ENCODE measurements around the gene CEP41. TPM values are rescaled to one million over a fixed set of nuclear protein-coding genes. Genes with fewer than 3 reads are reported as not detected.
"Not testable (repeated sequence)": the region's sequence is repeated elsewhere in the genome, so short reads cannot be mapped to it uniquely, and the experiment has no call there.

CEP41 gene
- total RNA-seq, 4 donors from 2014 or later, result 1.6 to 6.6 (median 3.0) TPM

DNA sequence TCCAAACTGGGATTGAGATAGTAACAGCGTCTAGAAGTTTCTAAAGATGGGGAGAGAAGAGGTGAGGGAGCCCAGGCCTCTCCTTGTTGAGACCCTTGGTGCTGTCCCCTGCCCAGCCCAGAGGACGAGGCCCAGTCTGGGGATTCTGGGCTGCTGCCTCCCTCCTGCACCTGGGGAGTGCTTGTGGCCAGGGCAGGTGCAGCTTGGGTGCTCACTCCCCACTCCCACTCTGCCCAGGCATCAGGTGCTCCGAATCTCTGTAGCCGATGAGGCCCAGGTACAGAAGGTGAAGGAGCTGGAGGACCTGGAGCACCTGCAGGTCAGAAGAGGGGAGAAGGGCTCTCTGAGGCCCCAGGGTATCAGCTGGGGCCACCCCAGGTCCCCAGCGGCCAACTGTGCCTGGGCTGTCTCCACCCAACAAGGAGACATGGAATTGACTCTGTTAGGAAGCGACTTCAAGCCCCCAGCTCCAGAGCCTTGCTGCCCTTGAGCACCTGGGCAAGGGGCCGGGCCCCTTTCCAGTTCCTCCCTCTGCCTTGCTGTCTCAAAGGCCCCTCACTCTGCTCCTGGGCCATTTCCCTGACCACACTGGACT is 59.9 kb downstream of the CEP41 start:
- no peak for DNase-seq (ENCODE audit: low spot score in 2 of 2)
- no peak overlapping the region for H3K4me3 ChIP-seq (ENCODE audit: low read depth, poor library complexity, severe bottlenecking)
- 95 to 97% methylated on average over 7 of the region's 7 CpGs for WGBS, 2 donors
- TF ChIP-seq POLR2A (IDR thresholded peaks at IDR 0.05), result no peak
- TF ChIP-seq, protein P1, sequence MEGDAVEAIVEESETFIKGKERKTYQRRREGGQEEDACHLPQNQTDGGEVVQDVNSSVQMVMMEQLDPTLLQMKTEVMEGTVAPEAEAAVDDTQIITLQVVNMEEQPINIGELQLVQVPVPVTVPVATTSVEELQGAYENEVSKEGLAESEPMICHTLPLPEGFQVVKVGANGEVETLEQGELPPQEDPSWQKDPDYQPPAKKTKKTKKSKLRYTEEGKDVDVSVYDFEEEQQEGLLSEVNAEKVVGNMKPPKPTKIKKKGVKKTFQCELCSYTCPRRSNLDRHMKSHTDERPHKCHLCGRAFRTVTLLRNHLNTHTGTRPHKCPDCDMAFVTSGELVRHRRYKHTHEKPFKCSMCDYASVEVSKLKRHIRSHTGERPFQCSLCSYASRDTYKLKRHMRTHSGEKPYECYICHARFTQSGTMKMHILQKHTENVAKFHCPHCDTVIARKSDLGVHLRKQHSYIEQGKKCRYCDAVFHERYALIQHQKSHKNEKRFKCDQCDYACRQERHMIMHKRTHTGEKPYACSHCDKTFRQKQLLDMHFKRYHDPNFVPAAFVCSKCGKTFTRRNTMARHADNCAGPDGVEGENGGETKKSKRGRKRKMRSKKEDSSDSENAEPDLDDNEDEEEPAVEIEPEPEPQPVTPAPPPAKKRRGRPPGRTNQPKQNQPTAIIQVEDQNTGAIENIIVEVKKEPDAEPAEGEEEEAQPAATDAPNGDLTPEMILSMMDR (IDR thresholded peaks at IDR 0.05), result no peak
- intact Hi-C loops (cut with DNase I; ENCODE audit: low total_unique reads), result no loop called here

DNA sequence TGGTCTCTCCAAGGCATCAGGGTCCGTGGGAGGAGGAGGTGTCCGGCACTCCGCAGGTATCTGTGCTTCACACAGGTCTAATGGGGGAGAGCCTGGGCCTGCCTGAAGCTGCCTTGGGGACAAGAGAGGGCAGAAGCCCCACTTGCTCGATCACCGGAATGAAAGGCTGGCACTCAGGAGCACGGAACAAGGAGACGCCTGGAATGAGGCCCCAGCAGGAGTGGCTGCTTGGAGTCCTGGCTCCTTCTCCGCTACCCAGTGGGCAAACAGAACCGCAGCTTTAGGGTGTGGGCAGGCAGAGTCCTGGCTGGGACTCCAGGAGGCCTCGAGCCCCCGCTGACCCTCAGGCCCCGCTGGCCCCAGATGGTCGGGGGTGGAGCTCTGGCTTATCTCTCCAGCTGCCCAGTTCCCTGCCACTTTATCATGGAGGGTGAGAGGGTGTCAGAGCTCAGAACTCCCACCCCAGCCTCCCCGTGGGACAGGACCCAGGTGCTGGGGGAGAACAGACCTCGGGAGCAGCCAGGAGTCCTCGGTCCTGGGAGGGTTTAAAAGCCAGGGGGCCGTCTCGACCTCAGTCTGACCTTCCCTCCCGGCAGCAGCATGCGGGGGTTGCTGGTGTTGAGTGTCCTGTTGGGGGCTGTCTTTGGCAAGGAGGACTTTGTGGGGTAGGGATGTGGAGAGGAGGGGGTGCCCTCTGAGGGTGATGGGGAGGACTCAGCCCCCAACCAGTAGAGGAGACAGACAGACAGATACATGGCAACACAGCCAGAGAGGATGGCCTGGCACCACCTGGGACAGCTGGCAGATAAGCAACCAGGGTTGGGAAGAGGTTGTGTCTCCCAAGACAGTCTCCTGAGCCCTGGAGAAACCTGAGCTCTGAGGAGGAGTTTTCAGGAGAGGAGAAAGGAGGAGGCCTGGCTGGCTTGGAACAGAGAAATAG is 60.6 kb downstream of the CEP41 start, which contains the start of gene CPA1:
TSS of gene CPA1 (plus strand) at position 574 of the 940 bp plus-strand sequence. CDS start at position 601, 27 bp downstream.
- DNase-seq (ENCODE audit: low spot score in 2 of 2), result peak in 1 of 2 donors; percentile 83
- WGBS, 2 donors, result 40 to 53% methylated on average over 14 to 16 of the region's 20 CpGs
- H3K4me3 ChIP-seq (ENCODE audit: low read depth, poor library complexity, severe bottlenecking), result no peak within 1 kb of the TSS
- intact Hi-C loops (cut with DNase I; ENCODE audit: low total_unique reads), result no loop called here
- TF ChIP-seq, protein P1 (IDR thresholded peaks at IDR 0.05), result no peak
- no peak for TF ChIP-seq POLR2A (IDR thresholded peaks at IDR 0.05)

DNA sequence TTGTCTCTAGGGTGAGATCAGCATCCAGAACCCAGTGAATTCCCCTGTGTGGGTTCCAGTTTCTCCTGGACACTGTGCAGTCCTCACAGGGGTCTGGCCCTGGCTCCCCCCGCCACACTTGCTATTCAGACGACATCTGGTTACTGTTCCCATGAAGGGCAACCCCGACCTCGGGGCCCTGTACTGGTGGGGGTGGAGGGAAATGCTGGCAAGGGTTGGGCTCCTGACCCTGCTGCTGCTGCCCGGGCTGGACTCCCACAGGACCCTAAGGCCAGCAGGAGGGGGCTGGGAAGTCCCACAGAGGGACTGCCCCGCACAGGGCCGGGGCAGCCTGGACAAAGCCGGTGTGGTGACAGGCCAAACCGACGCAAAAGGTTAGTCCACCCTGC is 61.3 kb downstream of the CEP41 start:
- intact Hi-C loops (cut with DNase I; ENCODE audit: low total_unique reads), result no loop called here
- TF ChIP-seq POLR2A (IDR thresholded peaks at IDR 0.05), result no peak
- TF ChIP-seq, protein P1 (IDR thresholded peaks at IDR 0.05), result no peak
- peak in 1 of 2 donors; percentile 77 for DNase-seq (ENCODE audit: low spot score in 2 of 2)
- 66% methylated on average over 9 to 10 of the region's 10 CpGs for WGBS, 2 donors
- no peak overlapping the region for H3K4me3 ChIP-seq (ENCODE audit: low read depth, poor library complexity, severe bottlenecking)

DNA sequence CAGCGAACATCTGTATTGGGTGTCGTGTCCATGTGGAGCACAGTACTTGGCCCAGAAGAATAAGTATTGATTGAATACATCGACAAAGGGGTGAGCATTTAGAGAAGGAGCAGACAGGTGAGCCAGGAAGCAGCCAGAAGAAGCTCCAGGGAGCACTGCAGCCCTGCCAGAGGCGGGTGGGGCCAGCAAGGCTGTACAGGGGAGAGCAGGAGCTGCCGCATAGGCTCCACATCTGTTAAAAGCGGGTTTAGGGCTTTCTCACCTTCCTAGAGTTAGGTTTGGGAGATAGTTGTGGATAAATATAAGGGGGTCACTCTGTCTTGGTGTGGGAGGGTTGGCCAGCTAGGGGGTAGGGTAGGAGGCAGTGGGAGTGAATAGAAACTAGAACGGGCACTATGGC is 61.8 kb downstream of the CEP41 start:
- WGBS, 2 donors, result 69 to 72% methylated on average over 7 of the region's 7 CpGs
- no peak overlapping the region for H3K4me3 ChIP-seq (ENCODE audit: low read depth, poor library complexity, severe bottlenecking)
- DNase-seq (ENCODE audit: low spot score in 2 of 2), result peak in 1 of 2 donors; percentile 64
- intact Hi-C loops (cut with DNase I; ENCODE audit: low total_unique reads), result no loop called here
- TF ChIP-seq, protein P1 (IDR thresholded peaks at IDR 0.05), result no peak
- no peak for TF ChIP-seq POLR2A (IDR thresholded peaks at IDR 0.05)

DNA sequence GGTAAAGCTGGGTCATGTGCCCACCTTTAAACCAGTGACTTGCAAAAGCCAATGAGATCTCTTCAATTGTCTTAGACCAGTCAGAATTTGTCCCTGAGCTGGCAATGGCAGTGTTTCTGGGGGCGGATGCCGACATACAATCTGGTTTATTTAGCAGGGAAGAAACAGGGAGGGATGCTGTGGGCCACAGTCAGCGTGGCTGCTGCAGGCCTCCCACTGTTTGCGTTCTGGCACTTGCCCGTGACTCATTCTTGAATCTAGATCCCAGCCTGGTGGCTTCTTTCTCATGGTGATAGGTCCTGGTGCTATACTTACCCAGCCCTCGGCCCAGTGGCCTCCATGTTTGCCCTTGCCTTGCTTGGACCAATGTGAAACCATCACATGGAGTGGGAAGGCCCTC is 63.6 kb downstream of the CEP41 start:
- no peak for DNase-seq (ENCODE audit: low spot score in 2 of 2)
- intact Hi-C loops (cut with DNase I; ENCODE audit: low total_unique reads), result no loop called here
- no peak for TF ChIP-seq POLR2A (IDR thresholded peaks at IDR 0.05)
- TF ChIP-seq, protein P1 (IDR thresholded peaks at IDR 0.05), result no peak
- WGBS, 2 donors, result 79 to 85% methylated on average over 6 of the region's 6 CpGs
- no peak overlapping the region for H3K4me3 ChIP-seq (ENCODE audit: low read depth, poor library complexity, severe bottlenecking)

DNA sequence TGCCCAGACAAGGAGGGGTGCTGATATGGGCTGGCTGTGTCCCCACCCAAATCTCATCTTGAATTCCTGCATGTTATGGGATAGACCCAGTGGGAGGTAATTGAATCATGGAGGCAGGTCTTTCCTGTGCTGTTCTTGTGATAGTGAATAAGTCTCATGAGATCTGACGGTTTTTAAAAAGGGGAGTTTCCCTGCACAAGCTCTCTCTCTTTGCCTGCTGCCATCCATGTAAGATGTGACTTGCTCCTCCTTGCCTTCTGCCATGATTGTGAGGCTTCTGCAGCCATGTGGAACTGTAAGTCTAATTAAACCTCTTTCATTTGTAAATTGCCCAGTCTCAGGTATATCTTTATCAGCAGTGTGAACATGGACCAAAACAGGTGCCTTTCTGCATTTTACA is 64.4 kb downstream of the CEP41 start:
- H3K4me3 ChIP-seq (ENCODE audit: low read depth, poor library complexity, severe bottlenecking); intact Hi-C loops (cut with DNase I; ENCODE audit: low total_unique reads); DNase-seq (ENCODE audit: low spot score in 2 of 2): not testable (repeated sequence)
- 42 to 80% methylated on average over 1 of the region's 1 CpG for WGBS, 2 donors

All from lower leg skin (tissue), 4 donors.